GM18907 (cell line): ENCODE results near the gene NRM.

Experiments
- ATAC-seq: cut with Tn5 transposase; IDR thresholded peaks from one replicate; pipeline ENCODE4 v1.9.1; 2021; ENCODE audit warnings: mild to moderate bottlenecking, moderate library complexity; ENCODE audit not compliant: unreplicated experiment

NRM gene

DNA sequence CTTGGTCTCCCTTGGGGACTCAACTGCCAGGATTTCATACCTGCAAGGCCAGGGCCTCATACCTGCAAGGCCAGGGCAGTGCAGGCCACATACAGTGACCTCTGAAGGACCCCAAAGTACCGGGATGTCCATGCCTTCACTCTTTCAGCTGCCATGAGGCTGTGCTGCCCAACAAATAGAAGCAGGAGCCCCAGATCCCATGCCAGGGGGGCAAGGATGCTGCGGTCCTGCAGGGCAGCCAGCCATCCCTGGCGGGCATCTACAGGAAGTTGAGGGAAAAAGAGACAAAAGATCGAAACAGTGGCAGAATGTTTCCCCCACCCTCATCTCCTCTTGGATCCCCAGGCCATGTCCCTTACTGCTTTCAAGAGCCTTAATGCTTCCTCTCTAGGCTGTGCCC is 799 bp downstream of the NRM start:
- ATAC-seq, result no peak

DNA sequence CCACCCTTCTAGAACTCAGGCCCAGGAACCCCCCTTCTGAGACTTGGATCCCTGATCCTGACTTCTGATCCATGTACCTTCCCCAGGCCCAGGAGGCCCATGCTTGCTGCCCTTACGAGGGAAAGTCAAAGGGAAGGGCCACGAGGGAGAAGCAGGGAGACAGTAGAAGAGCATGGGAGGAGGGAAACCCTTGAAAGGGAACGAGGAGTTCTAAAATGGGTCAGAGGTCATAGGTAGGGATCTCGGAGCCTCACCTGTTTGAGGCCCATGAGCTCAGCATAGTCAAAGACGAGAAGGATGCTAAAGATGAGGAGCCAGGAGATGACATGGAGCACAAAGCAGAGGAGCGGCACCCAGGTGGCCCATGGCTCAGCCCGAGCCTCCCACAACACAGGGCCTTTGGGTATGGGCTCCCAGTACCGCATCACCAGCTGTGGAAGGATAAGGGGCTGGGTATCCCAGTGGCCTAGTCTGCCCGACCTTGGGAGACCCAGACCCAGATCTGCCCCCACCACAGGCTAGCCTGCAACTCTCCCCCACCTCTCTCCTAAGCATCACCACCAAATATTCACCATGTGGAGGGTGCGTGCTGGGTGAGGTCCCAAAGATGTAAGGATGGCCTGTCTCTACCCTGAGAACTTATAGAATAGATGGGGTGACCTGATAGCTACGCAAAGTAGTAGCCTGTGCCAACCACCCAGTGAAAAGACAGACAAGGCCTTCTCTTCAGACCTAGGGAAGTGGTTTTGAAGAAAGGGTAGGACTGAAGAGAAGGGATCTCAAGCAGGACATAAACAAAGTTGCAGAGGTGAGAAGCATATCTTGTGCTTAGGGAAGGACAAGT is 1.5 kb downstream of the NRM start:
- ATAC-seq, result no peak

DNA sequence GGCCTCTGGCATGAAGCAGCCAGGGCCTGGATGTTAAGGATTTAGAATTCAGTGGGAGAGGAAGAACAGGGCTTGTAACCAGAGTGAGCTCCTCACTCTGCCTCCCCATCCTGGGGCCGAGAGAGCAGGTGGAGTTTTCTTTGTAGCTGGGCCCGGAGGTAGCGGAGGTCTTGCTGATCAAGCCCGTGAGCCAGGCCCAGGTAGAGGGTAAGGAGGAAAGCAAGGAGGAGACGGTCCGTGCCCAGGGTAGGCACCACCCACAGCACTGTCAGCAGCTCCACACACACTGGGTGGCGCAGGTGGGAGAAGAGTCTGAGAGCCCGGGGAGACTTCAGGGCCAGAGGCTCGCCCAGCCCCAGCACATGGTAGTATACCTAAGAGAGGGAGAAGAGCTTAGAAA is 2.2 kb downstream of the NRM start:
- no peak for ATAC-seq

DNA sequence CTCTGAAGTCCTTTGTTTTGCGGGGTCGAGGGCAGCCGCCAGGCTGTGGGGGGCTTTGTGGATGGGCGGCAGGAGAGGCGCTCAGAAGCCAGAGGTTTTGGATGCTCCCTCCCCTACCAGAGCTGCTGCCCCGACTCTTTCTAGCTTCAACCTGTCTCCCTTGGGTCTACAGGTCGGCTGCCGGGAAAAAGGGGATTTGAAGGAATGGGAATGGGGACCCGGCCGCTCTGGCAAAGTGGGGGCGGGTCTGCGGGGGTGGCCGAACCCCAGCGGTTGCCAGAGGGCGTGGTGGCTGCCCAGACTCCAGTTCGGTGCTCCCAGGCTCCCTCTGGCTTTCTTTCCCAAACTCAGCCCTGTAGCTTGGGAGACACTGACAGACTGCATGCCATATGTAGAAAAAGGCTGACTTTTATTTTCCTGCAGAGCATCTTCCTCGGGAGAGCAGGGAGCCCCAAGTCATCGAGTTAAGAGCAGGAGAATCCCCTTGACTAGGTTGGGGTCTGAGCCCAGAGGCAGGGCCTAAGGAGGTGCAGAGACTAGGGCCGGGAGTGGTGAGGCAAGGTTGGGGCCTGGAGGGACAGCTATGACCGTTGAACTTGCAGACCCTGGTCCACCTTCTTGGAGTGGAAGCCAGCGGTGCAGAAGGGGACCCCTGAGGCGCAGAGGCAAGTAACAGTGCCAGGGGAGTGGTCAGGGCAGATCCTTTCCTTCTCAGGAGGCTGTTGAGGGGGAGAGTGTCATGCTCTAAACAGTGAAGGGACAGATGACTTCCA is 2.9 kb downstream of the NRM start:
- ATAC-seq, result no peak

DNA sequence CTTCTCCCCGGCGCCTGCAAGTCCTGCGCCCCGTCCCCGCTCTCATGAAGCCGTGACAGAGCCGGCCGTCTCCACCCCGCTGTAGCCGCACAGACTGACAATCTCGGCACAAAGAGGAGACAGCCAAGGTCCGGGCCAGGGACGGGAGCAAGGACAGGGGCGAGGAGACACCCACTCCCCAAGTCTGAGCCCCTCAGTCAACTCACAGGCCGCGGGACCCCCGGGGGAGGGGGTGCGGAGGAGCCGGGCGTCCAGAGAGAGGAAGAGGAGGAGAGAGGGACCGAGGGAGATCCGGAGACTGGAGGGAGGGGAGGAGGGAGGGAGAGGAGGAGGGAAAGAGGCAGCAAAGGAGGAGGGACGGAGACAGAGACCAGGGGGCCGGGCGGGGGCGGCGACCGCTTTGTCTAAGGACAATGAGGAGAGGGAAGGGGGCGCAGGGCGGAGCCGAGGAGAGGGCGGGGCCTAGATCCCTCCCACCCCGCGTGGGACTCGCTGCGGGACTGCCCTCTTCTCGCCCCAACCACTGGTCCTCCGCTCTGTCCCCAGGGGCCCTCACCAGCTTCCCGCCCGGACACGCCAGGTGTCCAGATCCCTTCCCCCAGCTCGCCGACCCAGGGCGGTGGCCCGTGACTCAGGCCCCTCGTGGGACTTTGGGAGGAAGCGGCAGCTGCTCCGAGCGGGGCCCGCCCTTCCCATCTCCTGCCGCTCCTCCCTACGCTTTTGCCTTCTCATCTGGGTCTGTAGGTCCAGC is 3.7 kb downstream of the NRM start:
- ATAC-seq, result peak; percentile 47

DNA sequence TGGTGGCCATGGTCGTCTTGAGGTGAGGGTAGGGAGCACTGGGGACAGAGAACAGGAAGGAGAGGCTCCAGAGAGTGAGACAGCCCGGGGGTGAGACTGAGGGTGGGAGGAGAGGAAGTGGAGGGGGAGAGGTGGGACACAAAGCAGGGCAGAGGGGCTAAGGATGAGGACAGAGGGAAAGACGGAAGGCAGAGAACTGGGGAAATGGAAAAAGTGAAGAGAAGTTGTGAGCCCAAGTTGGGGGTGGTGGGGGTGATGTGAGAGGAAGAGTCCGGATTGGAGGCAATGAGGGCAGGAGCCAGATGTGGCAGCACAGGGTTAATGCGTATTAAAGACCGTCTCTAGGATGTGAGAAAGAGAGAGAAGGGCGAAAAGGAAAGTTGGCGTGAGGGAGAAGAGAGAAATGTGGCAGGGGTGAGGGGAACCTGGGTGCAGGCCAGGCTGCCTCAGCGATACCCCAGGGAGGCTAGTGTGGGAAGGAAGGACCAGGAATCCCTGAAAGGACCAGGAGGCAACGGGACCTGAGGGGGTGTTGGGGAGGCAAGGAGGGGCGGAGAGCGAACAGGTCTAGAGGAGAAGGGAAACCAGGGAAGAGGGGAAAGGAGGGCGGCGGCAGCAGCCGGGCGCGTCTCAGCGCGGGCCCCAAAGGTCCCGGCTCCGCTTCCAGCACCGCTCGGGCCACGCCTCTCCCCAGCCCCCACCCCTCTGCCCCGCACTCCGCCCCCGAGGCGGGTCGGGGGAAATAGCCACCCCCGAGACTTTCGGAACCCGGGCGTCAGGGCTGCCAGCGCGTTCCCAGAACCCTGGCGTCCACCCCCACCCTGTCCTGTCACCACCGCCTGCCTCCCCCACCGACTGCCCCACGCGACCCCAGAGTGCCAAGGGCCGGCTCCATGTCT is 4.5 kb downstream of the NRM start, which contains the start of gene PPP1R18:
Gene PPP1R18 (minus strand): TSS at position 637 of the 899 bp plus-strand sequence. CDS start 627 bp downstream, at position 10.
- ATAC-seq, result peak; percentile 14

DNA sequence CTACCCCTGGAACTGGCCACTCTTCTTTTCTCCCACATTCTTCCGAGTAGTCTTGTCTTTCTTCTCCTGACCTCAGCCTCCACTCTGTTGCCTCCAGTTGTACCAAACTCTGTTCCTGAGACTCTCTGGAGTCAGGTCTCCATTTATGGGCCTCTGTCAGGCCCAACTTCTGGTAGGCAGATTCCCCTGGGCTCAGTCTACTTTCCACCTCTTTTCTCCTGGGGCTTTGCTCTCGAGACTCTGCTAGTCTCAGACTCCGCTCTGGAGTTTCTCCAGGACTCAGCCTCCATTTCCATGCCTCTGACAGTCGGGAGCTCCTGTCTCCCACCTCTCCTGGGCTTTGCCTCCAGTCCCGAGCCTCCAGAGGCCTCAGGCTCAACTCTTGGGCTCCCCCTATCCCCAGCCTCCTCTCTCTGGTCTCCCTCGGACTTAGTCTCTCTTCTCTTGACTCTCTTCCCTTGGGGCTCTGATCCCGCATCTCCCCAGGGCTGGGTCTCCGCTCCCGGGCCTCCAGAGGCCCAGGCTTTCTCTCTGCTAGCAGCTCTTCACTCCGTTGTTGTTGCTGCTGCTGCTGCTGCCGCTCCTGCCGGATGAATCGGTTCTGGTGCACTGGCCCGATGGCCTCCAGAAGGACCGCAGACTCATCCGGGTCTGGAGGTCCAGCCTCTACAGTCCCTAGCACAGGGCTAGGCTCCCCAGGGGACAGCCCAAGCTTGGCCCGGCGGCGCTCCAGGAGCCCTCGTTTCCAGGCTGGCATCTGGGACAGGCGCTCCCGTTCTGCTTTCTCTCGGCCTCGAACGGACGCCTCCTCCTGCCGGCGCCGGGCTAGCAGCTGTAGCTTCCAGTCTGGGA is 5.4 kb downstream of the NRM start:
- ATAC-seq, result no peak

DNA sequence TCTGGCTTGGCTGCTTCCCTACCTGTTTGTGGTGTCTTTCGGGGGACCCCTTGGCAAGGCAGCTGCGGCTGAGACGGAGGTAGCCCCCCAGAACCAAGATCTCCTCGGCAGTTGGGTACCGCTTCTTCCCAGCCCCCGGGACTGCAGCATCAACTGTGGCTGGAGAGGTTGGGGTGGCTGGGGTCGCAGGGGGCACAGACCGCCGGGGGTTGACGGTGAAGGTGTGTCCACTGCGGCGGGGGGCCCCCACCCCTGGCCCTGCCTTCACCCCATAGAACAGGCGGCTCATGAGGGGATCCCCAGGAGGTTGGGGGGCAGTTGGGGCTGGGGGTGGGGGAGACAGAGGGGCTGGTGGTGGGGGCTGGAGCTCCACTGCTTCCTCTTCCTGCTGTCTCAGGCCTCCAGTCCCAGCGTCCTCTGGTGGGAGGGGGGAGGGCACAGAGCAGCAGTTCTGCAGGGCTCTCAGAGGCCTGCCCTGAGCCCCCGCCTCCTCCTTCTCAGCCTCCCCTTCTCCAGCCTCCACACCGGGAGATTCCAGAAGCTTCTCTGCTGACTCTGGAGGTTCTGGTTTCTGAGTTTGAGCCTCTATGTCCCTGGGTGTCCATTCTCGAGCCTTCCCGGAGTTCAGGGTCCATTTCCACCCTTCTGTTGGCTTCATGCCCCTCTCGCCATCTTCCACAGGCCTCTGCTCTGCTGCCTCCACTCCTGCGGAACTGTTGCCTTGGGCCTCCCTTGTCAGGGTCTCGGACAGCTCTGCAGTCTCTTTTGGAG is 6.2 kb downstream of the NRM start:
- no peak for ATAC-seq

DNA sequence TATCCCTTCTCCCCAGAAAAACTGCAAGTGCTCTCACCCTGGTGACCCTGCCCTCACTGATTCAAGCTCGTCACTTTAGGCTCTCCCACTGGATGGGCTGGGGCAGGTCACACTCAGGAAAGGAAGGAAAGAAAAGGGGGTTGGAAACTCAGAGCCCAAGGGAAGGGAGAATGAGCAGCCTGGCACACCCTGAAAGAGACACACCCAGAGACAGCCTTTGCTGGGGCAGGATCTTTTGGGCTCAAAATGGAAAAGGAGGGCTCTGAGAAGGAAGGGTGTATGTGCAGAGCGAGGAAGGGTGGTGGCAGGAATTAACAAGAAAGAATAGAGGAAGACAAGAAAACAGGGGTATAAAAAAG is 6.8 kb downstream of the NRM start:
- no peak for ATAC-seq

DNA sequence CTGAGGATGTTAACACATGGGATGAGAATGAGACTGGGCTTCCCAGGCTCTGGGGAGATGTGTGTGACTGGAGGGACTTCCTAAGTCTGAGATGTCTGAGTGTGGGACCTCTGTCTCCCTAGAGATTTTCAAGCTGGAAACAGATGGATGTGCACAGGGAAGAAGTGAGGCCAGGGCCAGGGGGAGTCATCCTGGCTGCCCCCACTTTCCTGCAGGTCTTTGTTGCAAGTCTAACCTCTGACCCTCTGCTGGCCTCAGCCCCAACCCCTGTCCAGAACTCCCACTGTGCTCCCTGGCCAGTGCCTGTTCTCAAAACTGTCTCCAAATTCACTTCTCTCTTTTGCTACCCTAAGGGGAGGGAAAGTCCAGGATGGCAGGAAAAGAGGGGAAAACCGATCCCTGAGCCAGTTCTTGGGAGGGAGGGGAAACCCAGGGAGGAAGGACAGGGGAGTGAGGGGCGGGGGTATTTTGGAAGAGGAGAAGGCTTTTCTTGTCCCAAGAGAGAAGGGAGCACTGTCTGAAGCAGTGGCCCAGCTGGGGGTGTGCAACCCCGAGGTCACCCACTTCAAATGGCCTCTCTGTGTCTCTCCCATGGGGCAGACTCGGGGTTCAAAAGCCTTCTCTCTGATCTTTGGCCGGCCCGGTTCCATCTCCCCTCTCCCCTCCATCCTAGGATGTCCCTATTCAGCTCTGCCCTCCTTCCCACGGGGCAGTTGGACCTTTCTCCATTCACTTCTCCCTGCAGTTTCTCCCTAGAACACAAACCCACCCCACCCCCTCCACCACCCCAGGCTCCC is 7.4 kb downstream of the NRM start:
- ATAC-seq, result no peak

DNA sequence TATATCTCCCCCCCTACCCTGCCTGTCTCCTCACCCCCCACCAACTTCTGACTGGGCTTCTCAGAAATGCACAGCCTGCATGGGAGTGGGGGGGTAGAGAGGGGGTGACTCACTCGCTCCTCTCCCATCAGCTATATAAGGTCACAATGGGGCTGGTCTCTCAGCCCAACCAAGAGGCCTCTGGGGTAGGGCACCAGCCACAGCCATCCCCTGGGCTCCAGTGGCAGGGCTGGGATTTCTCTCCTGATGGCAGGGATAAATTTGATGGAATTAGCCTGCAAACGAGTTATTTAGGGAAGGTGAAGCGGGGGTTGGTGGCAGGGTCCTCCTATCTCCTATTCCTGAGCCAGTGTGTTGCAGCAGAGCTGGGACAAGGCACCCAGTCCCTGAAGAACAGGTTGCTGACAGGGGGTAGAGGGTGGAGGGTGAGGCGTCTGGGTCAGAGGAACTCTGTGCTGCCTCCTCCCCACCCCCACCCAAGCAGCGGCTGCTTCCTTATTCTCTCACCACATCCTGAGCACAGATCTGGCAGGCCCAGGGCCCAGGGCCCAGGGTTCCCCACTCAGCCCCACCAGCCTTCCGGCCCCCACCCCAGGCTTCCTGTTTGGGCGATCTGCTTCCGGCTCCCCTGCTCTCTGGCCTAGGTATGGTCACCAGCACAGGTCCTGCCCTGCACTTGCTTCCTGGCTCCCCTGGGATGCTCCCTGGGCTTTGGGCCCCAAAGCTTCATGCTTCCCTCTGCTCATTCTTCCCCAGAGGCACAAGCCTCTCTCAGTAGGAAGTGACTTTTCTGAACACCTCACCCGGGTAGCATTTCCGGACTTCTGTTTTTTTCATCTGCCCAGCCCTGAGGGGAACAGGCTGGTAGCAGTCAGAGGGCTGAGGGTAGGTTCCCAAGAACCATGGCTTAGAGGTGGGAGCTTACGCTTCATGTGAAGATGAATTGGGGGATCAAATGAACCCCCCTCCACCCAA is 8.4 kb downstream of the NRM start:
- ATAC-seq, result peak; percentile 35

DNA sequence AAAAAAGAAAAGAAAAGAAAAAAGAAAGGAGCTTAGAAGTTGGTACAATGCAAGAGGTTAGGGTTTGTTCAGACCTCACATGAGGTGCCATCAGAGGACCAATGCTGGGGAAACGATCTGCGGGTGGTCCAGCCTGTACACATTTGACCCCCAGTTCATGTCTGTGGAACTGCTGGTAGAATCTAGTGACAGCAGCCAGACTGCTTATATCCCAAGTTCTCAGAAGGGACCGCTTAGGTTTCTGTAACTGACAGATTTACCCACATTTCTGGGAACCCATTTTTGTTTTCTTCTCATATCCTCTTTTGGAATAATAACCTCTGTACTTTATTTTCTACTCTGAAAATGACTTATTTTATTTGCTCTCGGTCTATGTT is 9.0 kb downstream of the NRM start:
- ATAC-seq, result no peak

DNA sequence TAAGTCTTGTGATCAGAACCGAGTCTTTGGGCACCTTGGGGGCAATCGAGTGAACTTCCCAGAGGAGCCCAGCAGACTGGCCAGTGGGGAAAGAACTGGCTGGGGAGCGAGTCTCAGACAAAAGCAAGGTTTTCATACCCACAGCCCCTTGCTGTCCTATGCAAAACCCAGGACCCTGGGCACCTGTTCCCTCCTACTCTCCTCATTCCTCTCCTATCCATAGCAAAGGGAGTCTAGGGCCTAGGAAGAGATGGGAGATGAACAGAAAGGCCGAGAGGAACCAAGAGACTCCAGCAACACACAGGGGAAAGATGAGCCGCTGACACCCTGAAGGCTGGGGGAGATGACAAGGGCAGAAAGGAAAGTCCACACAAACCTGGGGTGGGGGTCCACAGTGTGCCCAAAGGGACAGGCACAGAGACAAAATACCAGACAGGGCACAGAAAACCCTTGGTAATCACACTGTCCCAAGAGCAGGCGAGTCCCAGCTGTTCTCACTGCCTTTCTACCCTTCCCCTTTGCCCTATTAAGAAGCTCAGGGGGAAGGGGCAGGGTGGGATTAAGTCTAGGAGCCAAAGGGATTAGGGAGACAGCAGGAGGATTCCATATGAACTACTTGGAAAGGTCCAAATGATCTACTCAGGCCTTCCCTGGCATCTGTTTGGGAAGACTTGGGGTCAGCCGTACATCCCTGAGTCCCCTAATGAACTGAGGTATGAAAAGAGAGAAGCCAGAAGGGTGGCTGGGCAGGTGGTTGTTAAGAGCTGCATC is 10.8 kb downstream of the NRM start:
- ATAC-seq, result no peak

DNA sequence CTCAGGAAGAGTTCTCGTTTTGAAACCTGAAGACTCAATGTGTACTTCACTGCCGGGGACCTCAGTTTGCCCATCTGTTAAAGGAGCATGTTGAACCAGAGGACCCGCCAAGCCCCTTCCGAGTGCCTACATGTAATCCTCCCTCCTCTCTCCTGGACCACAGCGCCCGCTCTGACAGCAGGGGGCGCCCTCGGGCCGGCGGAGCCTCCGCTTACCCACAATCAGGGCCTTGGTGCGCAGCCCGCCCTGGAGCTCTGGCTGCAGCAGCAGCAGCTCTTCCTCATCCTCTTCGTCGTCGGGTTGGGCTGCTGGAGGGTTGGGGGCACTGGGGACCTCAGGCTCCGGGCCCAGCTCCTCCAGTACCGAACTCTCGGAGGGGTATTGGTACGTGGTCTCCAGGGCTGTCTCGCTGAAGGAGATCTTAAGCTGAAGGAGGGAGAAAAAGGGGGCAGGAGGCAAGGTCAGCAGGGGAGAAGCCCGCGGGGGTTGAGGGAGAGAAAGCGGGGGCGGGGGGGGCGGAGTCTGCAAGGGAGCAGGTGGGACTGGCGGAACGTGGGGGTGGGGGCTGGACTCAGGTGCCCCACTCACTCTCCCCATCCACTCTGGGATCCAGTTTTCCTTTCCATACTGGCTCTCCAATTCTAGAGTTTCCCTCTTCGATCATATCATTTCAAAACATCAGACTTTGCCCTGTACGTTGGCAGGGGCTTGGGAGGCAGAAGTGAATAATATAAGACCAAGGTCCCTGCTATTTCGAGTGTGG is 11.6 kb downstream of the NRM start:
- ATAC-seq, result peak; percentile 40

DNA sequence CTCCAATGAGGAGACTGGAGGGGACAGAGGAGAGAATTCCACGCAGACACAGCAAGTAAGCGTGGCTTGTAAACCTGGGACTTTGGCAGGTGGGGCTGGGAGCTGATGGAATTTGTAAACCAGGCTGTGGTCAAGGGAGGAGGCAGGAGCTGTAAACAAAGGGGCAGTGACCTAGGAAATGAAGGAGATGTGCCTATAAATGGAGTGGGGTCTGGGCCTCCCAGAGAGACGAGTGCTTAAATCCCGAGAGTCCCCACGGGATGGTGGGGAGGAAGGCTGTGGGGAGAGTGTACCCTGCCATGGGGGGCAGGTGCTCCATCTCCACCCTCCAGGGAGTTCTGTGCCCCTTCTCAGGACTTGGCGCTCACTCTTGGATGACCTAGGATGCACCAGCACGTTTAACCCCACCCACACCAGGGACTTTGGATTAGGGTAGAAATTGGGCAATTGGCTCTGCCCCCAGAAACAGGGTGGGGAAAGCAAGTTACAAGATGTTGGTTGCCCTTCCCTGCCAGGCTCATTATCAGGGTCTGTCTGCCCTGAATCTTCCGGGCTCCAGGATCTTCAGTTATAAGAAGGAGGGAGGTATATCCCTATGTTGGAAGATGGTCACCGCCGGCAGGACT is 14.0 kb downstream of the NRM start:
- no peak for ATAC-seq
